Stimulated activated naive CD8-positive, alpha-beta T cell treated with anti-CD3 and anti-CD28 coated beads, Interleukin-15, Interleukin-2, amounts not matched to agents 100 U/mL and 50 U/mL, for 24 hours (primary cell): ENCODE measurements around the gene POLD1.
A peak's percentile ranks its signal among the peaks of the same experiment; 100 is the strongest.

Experiments used
- ATAC-seq: fragments of 150-1000 bp; cut with Tn5 transposase; one replicate; pipeline ENCODE4 v1.10.0; 2021
- DNase-seq: peaks from one replicate; pipeline ENCODE4 v3.0.0; 2021

Gene POLD1

DNA sequence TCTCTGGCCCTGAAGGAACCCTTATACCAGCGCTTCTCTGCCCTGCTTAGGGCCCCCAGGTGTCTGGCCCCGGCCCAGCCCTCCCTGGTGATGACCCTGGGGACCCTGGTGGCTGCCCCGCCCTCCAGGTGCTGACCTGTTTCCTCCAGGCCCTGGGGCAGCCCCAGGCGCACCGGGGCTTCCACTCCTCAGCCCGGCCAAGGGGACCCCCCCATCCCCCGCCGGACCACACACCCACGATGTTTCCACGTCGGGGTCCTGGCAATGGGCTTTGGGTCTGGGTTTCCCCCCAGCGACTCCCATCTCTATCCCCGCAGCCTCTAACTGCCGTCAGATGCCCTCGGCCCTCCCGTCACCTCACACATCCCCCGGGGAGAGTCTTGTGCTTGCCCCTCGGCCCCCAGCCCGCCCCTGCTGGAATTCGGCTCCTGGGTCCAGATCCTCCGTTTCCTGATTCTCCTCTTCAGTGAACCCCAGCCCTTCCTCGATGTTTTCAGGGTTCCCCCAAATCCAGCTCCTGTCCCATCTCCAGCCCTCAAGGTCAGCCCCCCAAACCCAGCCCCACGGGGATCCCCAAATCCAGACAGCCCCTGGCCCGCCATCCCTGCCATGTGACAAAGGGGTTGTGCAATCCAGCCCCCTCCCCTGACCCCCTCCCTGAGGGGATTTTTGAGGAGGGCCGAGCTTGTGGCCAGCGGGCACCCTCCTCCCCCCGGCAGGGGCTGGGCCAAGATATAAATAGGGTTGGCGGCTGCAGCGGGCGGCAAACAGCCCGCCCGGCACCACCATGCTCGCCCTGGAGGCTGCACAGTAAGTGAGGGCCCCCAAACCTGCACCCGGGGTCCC lies 34.3 kb downstream of the POLD1 start, which contains the start of gene SPIB:
Gene SPIB (plus strand): TSS at position 763 of the 846 bp plus-strand sequence. CDS start 25 bp downstream, at position 788.
- ATAC-seq, result peak; percentile 10
- peak; percentile 42 for DNase-seq

DNA sequence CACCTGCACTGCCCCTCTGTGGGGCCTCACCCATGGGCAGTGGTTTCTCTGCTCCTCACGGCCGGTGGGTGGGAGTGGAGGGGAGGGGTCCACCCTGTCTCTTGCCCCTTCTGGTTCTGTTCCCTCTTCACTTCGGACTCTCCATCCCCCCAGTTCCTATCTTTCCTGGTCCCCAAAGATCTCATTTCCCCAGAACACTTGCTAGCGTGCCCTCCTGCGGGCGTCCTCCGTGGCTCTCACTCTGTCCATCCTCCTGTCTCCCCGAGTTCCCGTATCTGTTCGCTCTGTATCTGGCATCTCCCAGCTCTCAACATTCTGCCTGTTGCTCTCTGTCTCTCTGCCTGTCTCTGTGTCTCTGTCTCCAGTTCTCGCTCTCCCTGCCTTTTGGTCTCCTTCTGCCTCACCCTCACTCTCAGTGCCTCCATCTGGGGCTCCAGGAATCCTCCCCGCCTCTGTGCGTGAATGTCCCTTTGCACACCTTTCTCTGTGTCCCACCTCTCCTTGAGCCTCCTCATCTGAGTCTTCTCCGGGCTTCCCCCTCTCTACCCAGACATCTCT lies 35.0 kb downstream of the POLD1 start:
- ATAC-seq (no peak), DNase-seq (no peak)

DNA sequence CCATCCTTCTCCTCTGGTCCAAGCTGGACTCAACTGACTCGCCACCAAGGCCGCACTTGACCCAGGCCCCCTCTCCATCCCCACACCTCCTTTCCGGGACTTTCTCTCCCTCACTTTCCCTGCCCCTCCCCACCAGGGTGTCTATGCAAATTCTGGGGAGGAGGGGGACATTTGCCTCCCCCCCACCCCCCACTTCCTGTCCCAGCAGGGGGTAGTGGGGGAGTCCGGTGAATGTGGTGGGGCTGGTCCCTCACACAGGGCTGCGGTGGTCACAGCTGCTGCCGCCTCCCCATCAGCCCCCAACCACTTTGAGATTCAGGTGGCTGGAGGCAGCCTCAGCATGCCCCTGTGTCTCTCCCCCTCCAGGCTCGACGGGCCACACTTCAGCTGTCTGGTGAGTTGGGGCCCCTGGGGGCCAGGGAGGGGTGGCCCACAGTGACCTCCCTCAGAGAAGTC lies 35.5 kb downstream of the POLD1 start:
- DNase-seq (no peak), ATAC-seq (no peak)

DNA sequence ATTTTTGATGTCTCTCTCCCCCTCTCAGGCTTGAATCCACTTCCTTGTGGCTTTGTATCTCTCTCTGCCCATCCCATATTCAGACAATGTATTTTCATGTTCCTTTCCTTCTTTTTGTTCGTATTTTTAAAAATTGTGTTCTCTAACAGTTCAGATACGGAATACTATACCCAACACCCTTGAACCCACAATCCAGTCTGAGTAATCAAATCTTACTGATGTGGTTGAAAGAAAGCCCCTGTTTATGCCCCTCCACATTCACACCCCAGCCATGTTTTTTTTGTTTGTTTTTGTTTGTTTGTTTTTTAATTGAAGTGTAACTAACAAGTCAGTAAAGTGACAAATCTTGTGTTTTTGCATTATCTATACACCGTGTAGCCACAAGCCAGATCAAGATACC lies 36.0 kb downstream of the POLD1 start:
- DNase-seq (no peak), ATAC-seq (no peak)

DNA sequence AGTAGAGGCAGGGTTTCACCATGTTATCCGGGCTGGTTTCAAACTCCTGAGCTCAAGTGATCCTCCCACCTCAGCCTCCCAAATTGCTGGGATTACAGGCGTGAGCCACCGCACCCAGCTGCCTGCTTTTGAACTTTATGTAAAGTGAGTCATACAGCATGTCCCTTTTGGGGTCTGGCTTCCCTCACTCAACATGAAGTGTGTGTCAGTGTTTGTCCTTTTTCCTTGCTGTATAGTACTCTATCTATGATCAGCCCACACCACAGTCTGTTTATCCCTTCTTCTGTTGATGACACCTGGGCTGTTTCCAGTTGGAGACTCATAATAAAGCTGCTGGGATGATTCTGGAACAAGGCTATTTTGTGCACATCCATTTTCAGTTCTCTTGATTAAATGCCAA lies 36.7 kb downstream of the POLD1 start:
- no peak for DNase-seq
- no peak for ATAC-seq

DNA sequence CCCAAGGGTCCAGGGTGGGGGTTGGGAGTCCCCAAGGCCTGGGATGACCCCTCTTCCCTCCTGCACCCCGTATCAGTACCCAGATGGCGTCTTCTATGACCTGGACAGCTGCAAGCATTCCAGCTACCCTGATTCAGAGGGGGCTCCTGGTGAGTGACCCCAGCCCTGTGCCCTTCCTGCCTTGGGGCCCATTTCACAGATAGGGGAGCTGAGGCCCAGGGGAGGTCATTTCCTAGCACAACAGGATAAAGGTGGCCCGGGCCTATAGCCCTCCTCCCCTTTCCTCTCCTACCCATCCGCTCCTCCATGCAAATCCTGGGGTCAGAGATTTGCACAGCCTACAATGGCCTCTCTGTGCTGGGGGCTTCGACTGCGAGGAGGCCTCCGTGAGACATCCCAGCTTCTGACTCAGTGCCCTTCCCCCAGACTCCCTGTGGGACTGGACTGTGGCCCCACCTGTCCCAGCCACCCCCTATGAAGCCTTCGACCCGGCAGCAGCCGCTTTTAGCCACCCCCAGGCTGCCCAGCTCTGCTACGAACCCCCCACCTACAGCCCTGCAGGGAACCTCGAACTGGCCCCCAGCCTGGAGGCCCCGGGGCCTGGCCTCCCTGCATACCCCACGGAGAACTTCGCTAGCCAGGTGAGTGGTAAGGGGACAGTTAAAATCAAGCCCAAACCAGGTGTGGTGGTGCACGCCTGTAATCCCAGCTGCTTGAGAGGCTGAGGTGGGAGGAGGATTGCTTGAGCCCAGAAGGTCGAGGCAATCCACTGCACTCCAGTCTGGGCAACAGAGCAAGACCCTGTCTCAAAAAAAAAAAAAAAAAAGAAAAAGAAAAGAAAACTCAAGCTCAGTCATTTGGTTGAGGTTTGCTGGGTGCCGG lies 38.5 kb downstream of the POLD1 start:
- no peak for ATAC-seq
- no peak for DNase-seq

DNA sequence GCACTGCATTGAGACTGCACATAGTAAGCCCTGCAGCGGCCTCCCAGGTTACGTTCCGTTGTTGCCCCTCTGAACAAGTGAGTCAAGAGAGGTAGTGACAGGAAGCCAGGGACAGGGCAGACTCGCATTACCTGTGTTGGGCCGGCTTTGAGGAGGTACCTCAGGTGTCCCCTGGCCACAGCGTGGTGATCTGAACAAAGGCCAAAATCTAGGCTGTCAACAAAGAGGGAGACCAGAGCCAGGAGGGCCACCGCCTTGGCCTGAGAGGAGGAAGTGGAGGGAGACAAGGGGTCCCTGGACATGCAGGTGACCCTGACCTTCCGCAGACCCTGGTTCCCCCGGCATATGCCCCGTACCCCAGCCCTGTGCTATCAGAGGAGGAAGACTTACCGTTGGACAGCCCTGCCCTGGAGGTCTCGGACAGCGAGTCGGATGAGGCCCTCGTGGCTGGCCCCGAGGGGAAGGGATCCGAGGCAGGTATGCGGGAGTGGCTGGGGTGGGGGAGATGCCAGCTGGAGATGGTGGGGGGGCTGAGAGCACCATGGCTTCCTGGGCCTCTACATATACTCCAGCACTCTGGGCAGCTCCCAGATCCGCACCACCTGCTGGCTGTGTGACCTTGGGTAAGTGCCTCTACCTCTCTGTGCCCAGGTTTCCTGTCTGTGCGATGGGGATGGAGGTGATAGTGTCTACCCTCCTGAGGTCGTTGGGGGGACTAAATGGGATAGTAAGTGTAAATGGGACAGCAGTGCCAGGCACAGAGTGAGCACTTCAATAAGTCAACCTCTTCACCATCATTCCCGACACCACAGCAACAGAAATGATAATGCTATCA lies 39.3 kb downstream of the POLD1 start:
- ATAC-seq (no peak), DNase-seq (no peak)

DNA sequence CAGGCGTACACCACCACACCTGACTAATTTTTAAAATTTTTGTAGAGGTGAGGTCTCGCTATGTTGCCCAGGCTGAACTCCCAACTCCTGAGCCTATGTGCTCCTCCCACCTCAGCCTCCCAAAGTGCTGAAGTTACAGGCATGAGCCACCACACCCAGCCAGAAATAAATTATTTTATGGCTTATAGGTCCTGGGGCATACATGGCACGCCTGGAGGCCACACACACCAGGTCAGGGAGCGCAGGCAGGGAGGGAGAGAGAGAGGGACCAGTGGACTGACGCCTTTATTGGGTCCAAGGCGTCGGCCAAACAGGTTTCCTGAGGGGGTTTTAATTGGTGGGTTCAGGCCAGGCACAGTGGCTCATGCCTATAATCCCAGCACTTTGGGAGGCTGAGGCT lies 41.4 kb downstream of the POLD1 start:
- DNase-seq (no peak), ATAC-seq (no peak)

DNA sequence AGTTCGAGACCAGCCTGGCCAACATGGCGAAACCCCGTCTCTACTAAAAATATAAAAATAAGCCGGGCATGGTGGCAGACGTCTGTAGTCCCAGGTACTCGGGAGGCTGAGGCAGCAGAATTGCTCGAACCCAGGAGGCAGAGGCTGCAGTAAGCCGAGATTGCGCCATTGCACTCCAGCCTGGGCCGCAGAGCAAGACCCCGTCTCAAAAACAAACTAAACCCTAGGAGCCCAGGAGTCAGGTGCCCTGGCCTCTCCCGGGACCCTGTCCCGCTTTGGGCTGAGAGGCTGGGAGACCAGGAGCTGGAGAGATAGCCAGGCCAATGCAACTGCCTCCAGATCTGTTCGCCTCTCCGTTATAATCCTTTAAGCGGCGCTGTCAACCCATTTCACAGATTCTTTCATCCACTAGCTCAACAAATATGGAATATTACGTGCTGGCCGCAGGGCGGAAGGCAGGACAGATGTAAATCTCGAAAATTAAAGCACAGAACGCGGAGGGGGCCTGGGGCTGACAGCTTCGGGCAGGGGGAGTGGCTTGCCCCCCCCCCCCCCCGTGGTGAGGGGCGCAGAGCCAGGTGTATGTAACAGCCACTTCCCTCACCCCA lies 43.3 kb downstream of the POLD1 start:
- ATAC-seq, result no peak

DNA sequence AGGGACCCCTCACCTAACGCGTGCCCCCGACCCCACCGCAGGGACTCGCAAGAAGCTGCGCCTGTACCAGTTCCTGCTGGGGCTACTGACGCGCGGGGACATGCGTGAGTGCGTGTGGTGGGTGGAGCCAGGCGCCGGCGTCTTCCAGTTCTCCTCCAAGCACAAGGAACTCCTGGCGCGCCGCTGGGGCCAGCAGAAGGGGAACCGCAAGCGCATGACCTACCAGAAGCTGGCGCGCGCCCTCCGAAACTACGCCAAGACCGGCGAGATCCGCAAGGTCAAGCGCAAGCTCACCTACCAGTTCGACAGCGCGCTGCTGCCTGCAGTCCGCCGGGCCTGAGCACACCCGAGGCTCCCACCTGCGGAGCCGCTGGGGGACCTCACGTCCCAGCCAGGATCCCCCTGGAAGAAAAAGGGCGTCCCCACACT lies 43.9 kb downstream of the POLD1 start:
- no peak for ATAC-seq
- peak; percentile 44 for DNase-seq

More for the DNA sequence above, 43.3 kb downstream of the POLD1 start:
- no peak for DNase-seq

DNA sequence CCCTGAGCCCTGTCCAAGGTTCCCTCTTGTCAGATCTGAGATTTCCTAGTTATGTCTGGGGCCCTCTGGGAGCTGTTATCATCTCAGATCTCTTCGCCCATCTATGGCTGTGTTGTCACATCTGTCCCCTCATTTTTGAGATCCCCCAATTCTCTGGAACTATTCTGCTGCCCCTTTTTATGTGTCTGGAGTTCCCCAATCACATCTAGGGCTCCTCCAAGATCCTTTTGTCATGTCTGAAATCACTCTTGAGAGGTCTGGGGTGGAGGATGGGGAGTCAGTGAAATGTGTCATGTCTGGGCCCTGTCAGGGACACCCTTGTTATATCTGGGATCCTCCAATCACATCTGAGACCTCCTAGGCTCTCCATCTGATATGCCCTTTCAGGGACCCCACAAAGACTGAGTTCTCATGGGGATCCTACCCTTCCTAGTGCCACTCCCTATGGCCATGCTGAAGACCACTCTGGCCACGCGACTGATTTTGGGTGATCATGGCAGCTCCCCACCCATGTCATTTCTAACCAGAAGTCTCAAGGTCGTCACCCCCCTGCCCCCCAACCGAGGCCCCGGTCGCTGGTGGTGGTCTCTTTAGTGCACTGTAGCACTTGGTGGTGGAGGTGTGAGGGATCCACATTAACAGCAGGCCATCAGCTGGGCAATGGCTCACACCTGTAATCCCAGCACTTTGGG lies 44.8 kb downstream of the POLD1 start:
- ATAC-seq (no peak), DNase-seq (no peak)

DNA sequence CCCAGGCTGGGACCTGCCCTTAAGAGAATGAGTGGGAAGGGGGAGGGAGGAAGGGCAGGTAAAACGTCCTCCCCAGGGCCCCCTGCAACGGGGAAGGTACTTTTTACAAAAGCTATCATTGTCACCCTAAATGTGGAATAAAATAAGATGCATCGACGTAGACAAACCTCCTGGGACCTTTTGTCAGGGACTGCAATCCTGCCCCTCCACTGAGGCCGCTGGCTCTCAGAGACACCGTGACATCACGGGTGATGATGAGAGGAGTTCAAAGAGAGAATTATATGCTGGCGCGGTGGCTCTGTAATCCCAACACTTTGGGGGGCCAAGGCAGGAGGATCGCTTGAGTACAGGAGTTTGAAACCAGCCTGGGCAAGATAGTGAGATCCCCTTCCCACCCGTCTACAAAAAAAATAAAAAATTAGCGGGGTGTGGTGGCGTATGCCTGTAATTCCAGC lies 46.8 kb downstream of the POLD1 start:
- no peak for ATAC-seq
- no peak for DNase-seq

DNA sequence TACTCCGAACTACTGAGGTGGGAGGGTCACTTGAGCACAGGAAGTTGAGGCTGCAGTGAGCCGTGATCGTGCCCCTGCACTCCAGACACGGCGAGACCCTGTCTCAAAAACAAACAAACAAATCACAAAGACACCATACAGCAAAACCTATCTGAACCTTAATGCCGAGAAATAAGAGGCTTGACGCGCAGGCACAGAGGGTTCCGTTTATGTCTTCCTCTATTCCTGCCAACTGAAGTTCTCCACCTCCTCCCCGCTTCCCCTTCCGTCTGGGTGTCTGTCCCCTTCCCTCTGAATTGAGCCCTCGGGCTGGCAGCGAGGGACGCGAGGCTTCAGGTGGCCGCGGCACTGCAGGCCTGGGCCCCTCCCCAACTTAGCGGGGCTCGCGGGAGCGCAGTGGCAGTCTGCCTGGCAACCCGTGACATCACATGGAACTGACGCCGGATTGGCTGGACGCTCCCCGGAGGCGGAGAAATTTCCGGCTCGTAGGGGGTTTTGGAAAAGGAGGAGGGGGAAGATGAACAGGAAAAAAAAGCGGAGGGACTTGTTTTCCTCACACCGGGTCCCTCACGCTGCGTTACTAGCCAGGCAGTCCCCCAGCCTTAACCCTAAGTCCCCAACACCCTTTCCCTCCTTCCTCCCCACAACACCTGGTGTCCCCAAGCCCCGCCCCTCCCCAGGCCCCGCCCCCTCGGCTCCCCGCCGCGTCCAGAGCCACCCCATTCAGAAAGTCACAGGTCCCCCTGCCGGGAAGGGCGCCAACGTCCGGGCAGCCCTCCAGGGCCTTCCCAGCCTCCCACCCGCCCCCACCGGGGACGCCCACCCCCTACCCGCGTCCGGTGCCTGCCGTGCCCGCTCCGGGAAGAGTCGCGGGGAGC lies 47.4 kb downstream of the POLD1 start:
- ATAC-seq (peak; percentile 85), DNase-seq (peak; percentile 89)

DNA sequence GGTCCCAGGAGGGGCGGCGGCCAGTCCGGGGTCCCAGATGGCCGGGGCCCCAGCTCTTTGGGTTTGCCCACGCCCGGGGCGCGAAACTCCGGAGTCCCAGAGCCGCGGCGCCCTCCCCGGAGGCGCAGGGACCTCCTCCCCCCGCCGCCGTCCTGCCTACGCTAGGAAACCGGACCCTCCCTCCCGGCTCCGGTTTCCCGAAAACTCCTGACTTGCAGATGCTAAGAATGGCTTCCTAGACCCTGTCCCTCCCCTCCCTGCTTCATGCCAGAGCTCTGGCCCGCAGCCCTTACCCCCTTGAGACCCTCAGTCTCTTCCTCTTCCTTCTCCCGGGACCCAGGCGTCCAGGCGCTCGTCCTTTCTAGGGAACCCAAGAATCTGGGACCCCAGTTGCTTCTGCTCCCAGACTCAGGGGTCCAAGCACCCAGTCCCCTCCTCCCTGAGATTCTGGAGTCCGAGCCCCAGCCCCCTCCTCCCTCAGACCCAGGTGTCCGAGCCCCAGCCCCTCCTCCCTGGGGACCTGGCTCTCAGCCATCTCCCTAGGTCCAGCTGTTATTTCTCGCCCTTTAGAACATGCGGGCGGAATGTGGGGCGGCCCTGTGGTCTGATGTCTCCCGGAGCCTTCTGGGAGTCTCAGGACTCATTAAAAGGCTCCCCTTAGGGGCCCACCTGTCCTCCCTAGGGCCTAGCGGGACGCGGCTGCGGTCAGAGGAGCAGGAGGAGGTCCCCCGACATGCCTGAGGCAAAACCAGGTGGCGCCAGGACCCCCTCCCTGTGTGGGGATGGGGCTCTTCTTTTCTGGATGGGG lies 48.3 kb downstream of the POLD1 start, which contains the start of gene MYBPC2:
Gene MYBPC2 (plus strand): TSS at position 672 of the 808 bp plus-strand sequence. CDS start 62 bp downstream, at position 734.
- ATAC-seq (no peak), DNase-seq (no peak)

DNA sequence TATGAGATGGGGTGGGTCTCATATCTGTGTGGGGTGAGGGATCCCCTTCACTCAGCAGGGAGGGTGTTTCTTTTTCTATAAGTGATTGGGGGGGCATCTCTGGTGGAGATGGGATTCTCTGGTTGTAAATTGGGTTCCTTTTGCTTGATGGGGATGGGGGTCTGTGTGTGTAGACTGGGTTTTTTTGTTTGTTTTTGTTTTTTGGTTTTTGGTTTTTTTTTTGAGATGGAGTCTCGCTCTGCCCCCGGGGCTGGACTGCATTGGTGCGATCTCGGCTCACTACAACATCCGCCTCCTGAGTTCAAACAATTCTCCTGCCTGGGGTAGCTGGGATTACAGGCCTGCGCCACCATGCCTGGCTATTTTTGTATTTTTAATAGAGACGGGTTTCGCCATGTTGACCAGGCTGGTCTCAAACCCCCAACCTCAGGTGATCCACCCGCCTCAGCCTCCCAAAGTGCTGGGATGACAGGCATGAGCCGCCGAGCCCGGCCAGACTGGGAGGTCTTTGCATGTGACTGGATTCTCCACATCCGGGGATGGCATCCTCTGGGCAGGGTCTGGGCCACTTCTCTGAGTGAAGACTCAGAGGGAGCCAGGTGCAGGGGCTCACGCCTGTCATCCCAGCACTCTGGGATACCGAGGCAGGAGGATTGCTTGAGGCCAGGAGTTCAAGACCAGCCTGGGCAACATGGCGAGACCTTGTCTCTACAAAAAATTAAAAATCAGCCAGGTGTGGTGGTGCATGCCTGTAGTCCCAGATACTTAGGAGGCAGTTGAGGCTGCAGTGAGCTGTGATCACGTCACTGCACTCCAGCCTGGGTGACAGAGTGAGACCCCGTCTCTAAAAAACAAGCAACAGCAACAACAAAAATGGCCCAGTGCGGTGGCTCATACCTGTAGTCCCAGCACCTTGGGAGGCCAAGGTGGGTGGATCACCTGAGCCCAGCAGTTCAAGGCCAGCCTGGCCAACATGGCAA lies 49.3 kb downstream of the POLD1 start:
- ATAC-seq (no peak), DNase-seq (no peak)

DNA sequence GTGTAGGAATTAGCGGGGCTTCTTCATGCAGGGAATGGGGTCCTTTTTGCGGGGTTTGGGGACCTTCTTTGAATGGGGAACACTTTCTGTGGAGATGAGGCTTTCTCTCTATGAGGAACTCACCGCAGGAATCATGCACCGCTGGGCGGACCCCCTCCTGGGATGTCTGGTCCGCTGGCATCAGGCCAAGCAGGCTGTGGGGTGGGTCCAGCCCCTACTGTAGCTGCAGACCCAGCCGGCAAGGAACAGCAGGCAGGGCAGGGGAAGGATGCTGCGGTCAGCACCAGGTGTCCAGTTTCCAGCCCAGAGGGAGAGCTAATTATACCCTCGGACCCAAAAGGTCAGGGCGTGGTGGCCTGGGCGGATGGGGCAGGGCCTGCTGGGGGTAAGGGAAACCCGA lies 50.4 kb downstream of the POLD1 start:
- DNase-seq, result no peak
- ATAC-seq, result no peak

DNA sequence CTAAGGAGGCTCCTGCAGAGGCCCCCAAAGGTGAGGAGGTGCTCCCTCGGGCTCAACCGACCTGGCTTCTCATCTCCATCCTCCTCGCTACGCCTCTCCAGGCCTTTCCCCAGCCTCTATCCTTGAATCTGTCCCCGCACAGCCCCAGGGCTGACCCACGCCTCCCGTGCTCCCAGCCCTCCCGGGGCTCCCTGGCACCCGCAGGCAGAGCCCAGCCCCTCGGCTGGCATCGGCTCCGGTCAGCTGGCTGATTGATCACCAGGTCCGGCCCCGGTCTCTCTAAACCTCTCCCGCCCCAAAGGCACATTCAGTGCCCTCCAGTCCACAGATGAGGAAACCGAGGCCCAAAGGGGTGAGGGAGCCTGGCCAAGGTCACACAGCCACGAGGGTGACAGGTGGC lies 51.1 kb downstream of the POLD1 start:
- ATAC-seq (no peak), DNase-seq (no peak)
